ENCODE results near the gene C4orf17.

- TF ChIP-seq CTCF (conservative IDR thresholded peaks at IDR 0.05; ENCODE audit: low read depth, low read length) (no peak), EZH2 (IDR thresholded peaks at IDR 0.05; ENCODE audit: borderline replicate concordance, low read depth, low read length, poor library complexity, severe bottlenecking) (no peak)
Observed at GRCh38 chr4:99572527-99573240, 61.9 kb downstream of the C4orf17 start.

Data from A673 (cell line).